ENCODE results near the gene SCAPER. TPM values are rescaled to one million over a fixed set of nuclear protein-coding genes. Genes with fewer than 3 reads are reported as not detected.

The SCAPER gene
- total and polyA plus RNA-seq, 10 of the 15 experiments (the other 5 are each of a cell fraction or from before 2014, with no cell fraction given) = 1.0 to 7.7 (median 3.9) TPM

GRCh38 chr15:76332796-76333195 lies 572.3 kb downstream of the SCAPER start:
- intact Hi-C loops (cut with micrococcal nuclease; ENCODE audit: unreplicated experiment) (loop anchor here (5.0 kb wide), 1 partner anchor 95 kb away; no protein-coding TSS in a partner anchor), in situ Hi-C loops (cut with MboI) (no loop called here)
- Histone ChIP-seq H3K9ac (ENCODE audit: control insufficient read depth, insufficient read depth, low read length) (no peak overlapping the region), H4K20me1 (ENCODE audit: control insufficient read depth, insufficient read depth) (no peaks in the 10 kb centered on the region), H3K4me3 (no peak overlapping the region), H3K4me1 (ENCODE audit: control insufficient read depth, insufficient read depth, low read length) (peaks cover 7% of the 10 kb centered on the region; the same call in 1 of the 2 replicates), H3K27ac (ENCODE audit: control insufficient read depth, insufficient read depth) (no peak overlapping the region), H3K27me3 (replicated peaks in 1 of 2; ENCODE audit: control insufficient read depth in 2 of 2, insufficient read depth in 2 of 2, low read length in 1 of 2) (peaks cover 0 to 8% of the 10 kb centered on the region in 2 experiments; a peak in 2 of 4 replicates), H3K9me3 (replicated peaks; ENCODE audit: control insufficient read depth, insufficient read depth, low read length) (no peaks in the 10 kb centered on the region), H3K36me3 (ENCODE audit: control insufficient read depth in 2 of 2, insufficient read depth in 2 of 2, low read length in 1 of 2) (no peaks in the 10 kb centered on the region), H3K4me2 (ENCODE audit: control insufficient read depth, insufficient read depth) (no peak overlapping the region), H3K79me2 (ENCODE audit: control insufficient read depth, insufficient read depth, low read length) (no peaks in the 10 kb centered on the region), H2AFZ (ENCODE audit: control insufficient read depth, low read depth, low read length) (no peak overlapping the region)
- WGBS (ENCODE audit: insufficient coverage, insufficient replicate concordance, low lambda C conversion rate, missing lambda C conversion rate) = 40% methylated on average over 1 of the region's 1 CpG
- no peak for FAIRE-seq
- ATAC-seq = no peak
- TF ChIP-seq ZNF592 (IDR thresholded peaks at IDR 0.05) (no peak), SREBF1 (IDR thresholded peaks at IDR 0.05; ENCODE audit: low read length) (no peak), EGR1 (IDR thresholded peaks at IDR 0.05; ENCODE audit: borderline replicate concordance in 1 of 2, low read depth in 2 of 2, low read length in 2 of 2) (no peak)
- no TSS peak for BruUV-seq (replicated peaks)
- no peak for DNase-seq (ENCODE audit: low read depth, low spot score)
- POLR2A ChIA-PET = no interaction called here
- CTCF ChIA-PET = interaction anchor here (1.0 to 3.0 kb wide), 6 partner anchors 8 to 147 kb away, joined by 3 to 21 read pairs (median 7); no protein-coding TSS in a partner anchor
- RAD21 ChIA-PET (ENCODE audit: unreplicated experiment) = no interaction called here
- SMC1A ChIA-PET (ENCODE audit: uncharacterized antibody, unreplicated experiment) = interaction anchor here (0.9 to 1.9 kb wide), 2 partner anchors 48 to 97 kb away, joined by 3 to 5 read pairs; no protein-coding TSS in a partner anchor

Measured in GM12878 (cell line).